HG03025 (cell line): ENCODE measurements around the gene ERVFRD-1.
"Not testable (repeated sequence)": the region's sequence is repeated elsewhere in the genome, so short reads cannot be mapped to it uniquely, and the experiment has no call there.

Experiments
- ATAC-seq: cut with Tn5 transposase; IDR thresholded peaks from one replicate; pipeline ENCODE4 v1.9.1; 2021; ENCODE audit warnings: mild to moderate bottlenecking, moderate library complexity; ENCODE audit not compliant: unreplicated experiment, low FRiP score

Gene ERVFRD-1

DNA sequence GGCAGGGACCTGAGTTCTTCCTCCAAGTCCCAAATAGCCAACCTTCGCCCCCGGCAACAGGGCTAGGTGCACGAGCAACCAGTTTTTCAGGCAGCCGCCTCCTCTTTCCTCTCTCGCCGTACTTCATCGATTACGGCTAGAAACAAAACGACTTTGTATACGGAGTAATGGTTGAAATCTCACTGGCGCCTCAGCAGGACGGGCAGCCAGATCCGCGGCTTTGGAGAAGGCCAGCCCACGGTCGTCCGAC is 18.2 kb downstream of the ERVFRD-1 start:
- peak; percentile 22 for ATAC-seq

DNA sequence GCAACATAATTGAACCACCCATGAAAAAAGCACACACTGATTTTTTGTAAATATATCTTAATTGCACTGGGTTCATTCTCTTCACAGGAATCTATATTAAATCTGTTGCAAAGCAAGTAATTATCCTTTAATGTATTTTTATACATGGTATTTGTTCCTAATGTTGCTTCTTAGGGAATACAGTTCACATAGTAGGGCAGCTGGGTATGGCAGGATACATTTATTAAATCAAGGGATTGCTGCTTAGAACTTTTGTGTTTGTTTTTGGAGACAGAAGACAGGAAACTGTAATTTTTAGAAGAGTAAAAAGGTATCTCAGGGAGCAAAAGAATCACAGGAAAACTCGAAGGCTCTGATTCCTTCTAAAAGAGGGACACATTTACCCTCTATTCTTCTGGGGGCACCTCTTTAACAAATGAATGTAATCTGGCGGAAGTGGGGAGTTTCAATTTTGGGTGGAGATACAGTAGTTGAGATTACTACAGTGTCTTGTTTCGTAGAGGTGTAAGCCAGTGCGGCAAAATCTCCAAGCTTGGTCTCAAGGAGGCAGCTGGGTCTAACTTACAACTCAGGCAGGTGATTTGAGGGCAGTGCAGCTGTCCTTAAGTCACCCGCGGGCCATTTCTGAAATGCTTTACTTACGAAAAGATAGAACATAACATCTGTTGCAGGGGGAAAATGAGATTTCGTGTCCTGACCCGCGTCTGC is 18.7 kb downstream of the ERVFRD-1 start:
- ATAC-seq: peak; percentile 34

DNA sequence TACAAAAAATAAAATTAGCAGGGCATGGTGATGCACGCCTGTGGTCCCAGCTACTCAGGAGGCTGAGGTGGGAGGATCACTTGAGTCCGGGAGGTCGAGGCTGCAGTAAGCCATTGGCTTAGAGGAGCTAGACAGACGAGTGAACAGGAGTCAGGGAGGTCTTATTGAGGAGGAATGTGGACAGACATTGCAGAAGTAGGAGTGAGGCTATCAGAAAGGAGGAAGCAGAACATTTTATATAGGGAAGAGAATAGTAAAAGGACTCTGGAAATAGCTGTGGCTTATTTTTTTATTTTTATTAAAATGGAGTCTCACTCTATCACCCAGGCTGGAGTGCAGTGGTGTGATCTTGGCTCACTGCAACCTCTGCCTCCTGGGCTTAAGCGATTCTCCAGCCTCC is 20.4 kb downstream of the ERVFRD-1 start:
- ATAC-seq: not testable (repeated sequence)

DNA sequence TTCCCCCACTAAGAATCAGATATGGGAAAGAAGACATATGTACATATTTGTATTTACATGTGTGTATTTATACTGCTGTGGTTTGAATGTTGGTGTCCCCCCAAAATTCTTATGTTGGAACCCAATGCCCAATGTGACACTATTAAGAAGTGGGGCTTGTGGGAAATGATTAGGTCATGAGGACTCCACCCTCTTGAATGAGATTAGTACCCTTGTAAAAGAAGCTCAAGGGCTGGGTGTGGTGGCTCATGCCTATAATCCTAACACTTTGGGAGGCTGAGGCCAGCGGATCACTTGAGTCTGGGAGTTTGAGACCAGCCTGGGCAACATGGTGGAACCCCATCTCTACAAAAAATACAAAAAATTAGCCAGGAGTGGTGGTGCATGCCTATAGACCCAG is 21.8 kb downstream of the ERVFRD-1 start:
- ATAC-seq: no peak

DNA sequence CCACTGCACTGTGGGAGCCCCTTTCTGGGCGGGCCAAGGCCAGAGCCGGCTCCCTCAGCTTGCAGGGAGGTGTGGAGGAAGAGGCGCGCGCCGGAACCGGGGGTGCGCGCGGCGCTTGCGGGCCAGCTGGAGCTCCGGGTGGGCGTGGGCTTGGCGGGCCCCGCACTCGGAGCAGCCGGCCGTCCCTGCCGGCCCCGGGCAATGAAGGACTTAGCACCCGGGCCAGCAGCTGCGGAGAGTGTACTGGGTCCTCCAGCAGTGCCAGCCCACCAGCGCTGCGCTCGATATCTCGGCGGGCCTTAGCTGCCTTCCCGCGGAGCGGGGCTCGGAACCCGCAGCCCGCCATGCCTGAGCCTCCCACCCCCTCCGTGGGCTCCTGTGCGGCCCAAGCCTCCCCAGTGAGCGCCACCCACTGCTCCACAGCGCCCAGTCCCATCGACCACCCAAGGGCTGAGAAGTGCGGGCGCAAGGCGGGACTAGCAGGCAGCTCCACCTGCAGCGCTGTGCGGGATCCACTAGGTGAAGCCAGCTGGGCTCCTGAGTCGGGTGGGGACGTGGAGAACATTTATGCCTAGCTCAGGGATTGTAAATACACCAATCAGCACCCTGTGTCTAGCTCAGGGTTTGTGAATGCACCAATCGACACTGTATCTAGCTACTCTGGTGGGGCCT is 24.2 kb downstream of the ERVFRD-1 start:
- ATAC-seq: not testable (repeated sequence)

DNA sequence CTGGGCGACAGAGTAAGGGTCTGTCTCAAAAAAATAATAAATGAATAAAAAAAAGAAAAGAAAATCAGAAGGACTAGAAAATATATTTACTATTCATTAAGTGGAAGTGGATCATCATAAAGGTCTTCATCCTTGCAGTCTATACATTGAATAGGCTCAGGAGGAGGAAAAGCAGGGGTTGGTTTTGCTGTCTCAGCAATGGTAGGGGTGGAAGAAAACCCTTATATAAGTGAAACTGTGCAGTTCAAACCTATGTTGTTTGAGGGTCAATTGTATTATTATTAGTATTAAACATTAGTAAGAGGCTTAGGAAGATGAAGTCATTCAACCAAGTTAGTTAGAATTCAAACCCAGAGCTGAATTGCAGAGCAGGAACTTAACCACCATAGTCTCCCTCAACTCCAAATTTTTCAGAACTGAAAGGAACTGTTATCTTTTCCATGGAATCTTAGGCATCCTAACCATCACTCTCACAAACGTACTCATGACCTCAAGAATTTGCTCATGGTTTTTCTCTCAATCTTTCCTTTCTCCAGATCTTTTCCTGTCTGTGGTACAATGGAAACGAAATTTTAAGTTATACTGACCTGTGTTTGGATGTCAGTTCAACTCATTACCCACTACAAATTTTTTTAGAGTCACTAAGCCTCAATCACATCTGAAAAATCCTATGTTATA is 25.6 kb downstream of the ERVFRD-1 start:
- no peak for ATAC-seq

DNA sequence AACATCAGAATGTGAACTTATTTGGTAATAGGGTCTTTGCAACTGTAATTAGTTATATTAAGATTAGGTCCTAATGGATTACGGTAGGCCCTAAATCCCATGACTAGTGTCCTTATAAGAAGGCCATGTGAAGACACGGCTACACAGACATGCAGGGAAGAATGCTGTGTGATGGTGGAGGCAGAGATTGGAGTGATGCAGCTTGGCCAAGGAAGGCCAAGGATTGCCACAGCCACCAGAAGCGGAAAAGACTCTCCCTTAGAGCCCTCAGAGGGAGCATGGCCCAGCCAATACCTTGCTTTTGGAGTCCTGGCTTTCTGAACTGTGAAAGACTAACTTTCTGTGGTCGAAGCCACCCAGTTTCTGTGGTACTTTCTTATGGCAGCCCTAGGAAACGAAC is 27.6 kb downstream of the ERVFRD-1 start:
- ATAC-seq: no peak

DNA sequence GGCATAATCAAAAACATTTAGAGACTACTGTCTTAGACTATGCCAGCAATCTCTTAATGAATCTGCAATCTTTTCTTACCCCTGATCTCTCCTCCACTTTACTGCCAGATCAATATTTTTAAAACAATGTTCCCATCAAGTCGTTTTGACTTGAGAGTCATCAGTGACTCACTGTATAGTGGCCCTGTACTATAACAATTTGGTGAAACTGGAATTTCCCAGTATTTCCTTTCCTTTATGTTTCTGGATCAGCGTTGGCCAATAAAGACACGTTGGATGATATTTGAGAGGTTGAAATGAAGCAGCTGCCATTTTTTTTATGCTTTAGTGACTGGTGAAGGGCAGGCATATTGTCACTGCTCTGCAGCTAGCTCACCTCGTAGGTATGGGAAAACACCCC is 28.0 kb downstream of the ERVFRD-1 start:
- no peak for ATAC-seq

DNA sequence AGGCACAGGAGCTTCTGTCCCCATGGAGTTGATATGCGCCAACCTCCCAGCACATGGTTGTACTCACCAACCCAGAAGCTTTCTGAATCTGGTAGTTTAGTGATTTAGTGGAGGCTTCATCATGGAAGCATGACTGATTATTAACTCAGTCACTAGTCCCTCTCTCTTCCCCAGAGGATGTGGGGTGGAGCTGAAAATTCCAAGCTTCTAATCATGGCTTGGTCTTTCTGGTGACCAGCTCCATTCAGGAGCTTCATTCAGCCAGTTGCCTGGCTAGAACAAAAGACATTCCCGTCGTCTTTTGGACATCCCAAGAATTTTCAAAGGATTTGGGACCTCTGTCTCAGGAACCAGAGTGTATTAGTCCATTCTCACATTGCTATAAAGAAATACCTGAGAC is 31.2 kb downstream of the ERVFRD-1 start:
- no peak for ATAC-seq

DNA sequence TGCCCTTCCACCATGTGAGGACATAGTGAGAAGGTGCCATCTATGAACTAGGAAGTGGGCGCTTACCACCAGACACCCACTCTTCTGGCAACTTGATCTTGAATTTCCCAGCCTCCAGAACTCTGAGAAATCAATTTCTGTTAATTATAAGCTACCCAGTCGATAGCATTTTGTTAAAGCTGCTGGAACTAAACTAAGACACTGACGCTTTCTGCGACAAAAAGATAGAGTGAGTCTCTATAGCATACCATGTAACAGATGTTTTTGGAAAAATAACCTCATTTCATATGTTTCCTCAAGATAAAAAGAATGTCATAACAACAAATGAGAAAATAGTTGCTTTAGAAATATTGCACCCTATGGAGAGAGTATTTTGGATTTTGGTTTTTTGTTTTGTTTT is 33.3 kb downstream of the ERVFRD-1 start:
- no peak for ATAC-seq

DNA sequence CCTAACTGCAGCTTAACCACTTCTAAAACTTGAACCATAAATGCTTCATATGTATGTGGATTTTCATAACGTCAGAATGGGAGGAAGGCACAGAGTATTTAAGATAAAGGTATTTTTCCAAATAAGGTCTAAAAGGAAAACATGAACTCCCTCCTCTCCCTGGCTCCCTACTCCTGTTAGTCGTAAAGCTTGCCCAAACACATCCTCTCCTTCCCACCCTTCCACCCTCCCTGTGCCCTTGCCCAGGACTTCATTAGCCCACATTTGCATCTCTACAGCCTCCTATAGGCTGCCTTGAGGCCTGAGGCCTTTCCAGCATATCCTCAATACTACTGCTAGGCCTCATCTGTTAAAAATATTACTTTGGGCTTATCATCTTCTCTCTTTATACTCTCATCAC is 35.0 kb downstream of the ERVFRD-1 start:
- no peak for ATAC-seq

DNA sequence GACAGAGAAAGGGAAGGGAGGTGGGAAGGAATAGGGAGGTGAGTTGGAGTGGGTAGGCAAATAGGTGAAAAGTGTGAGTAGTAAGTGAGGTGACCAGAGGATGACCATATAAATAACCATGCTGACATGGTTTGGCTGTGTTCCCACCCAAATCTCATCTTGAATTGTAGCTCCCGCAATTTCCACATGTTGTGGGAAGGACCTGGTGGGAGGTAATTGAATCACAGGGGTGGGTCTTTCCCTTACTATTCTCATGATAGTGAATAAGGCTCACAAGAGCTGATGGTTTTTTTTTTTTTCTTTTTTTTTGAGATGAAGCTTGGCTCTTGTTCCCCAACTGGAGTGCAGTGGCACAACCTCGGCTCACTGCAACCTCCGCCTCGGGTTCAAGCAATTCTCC is 39.4 kb downstream of the ERVFRD-1 start:
- no peak for ATAC-seq

DNA sequence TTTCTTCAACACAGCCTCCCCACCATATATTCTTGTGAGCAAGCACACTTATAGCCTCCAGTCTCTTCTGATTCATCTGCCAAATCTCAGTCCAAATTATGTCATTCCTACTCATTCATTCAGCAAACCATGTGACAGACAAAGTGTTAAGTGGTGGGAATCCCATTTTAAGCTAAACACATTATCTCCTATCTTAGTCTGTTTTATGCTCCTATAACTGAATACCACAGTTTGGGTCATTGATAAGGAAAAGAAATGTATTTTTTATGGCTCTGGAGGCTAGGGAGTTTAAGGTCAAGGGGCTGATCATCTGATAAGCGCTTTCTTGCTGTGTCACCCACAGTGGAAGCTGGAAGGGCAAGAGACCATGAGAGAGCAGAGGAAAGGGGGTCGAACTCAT is 41.8 kb downstream of the ERVFRD-1 start:
- ATAC-seq: no peak

DNA sequence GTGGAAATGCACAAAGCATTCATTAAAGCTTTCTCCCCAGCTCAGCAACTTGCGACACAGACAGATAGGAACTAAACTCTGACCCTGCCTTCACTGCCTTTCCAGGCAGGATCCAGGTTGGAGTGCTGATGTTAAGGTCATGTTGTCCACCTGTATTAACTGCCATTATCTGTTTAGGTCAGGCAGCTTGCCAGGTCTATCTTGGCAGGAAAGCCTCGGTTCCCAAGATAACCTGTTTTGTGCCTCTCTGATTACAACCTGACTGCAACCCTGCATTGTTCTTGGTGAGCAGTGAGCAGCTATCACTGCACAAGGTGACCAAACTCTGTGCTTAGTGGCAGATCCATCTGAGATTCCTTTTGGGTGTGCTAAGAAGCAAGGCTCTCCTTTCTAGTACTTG is 44.2 kb downstream of the ERVFRD-1 start:
- ATAC-seq: no peak

DNA sequence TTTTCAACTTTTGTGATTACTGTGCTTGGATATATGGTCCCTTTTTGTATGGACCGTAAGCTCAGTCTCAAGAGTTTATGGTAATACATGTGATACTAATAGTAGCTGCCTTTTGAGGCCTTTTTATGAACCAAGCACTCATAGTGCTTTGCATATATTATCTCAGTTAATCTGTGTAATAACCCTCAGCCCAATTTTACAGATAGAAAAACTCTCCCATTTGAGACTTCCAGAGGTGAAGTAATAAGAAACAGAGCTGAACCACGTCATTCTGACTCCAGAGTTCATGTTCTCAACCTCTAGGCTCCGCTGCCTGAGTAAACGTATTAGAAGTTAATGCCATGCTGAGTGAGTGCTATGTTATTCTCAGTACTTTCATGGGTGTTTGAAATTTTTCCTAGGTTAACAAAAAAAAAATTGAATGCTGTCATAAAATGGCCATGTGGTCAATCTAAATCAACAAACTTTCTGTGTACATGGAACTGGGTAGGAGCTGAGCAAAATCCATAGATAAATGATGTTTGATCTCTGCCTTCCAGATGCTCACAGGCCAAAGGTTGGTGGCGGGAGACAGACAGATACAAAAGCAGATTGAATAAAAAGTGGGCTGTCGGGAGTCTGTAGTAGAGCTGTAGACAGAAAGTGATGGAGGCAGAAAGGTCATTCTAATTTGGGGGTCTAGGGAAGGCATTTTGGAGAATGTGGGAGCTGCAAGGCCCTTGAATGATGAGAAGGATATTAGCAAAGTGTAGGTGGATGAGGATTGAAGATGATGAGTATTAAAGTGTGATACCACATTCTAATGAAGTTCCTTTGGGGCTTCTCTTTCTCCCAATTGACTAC is 44.8 kb downstream of the ERVFRD-1 start:
- no peak for ATAC-seq

DNA sequence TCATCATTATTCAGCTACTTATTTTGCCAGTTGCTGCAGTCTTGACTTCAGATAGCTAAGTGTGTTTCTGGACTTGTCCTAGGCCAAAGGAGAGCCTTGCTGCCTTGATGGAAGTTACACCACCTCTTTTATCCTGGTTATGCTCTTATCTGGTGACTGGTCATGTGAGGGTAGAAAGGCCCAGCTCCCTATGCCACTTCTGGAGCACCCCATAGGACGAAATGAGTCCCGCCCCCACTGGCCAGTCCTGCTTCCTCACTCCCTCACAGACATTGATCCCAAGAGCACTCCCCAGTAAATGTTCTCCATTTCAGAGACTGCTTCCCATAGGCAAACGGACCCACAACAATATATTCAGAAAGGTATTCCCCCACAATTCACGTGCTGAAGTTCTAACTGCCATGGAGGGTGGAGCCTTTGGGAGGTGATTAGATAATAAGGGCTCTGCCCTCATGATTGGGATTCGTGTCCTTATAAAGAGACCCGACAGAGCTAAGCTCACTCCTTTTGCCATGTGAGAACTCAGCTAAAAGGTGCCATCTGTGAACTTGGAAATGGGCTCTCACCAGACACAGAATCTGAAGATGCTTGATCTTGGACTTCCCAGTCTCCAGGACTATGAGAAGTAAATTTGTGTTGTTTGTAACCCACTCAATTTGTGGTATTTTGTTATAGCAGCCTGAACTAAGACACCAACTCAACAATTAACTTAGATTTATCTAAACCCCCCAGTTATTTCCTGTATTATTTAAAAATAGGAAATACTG is 45.9 kb downstream of the ERVFRD-1 start:
- no peak for ATAC-seq

DNA sequence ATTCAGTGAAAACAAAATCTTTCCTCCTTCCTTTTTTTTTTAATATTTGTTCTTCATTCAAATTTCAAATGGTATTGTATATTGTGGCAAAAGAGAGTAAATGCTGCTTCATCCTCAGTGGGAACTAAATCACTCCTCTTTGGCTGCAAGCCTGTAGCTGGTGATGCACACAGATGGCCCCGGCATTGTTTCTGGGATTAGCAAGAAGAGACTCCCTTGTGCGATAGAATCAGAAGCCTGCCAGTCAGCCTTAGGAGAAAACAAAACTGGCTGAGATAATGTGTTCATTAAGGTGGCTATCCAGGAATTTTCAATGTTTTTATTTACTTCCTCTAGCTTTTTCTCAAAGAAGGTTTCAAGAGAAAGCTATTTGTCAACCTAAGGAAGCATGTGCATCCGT is 46.7 kb downstream of the ERVFRD-1 start:
- no peak for ATAC-seq

DNA sequence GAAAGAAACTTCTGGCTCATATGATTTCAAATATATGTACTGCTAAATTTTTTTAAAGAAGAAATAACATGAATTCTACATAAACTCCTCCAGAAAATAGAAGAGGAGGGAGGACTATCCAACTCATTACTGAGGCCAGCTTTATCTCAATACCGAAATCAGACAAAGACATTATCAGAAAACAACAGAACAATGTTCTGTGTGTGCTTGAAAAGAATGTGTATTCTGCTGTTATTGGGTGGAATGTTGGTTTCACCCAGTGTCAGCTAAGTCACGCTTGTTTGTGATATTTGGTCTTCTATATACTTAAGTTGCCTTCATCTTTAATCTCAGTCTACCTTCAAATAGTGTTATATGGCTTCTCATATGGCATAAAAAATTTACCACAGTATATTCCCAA is 48.8 kb downstream of the ERVFRD-1 start:
- no peak for ATAC-seq

DNA sequence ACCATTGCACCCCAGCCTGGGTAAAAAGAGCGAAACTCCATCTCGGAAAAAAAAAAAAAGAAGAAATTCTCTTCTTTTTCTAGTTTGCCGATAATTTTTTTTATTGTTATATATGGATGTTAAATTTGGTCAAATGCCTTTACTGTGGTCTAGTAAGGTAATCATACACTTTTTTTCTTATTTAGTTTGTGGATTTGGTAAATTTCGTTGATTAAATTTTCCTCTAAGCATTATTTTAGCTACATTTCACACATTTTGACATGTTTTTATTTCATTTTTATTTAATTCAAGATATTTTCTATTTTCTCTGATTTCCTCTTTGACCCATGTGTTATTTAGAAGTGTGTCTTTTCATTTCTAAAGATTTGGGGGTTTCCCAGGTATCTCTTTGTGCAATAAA is 49.4 kb downstream of the ERVFRD-1 start:
- no peak for ATAC-seq

DNA sequence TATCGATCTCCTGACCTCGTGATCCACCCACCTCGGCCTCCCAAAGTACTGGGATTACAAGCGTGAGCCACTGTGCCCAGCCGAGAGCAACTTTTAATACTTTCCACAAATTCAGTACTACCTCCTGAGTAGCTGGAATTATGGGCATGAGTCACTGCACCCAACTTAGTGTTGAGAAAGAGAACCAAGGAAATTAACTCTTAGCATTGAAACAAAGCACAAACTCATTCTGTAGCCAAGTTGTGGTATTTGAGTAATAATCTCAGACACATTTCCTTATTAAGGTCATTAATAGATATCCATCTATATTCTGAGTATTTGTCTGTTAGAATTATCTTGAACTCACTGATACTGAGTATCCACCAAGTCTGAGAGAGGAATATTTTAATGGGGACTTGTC is 53.1 kb downstream of the ERVFRD-1 start:
- no peak for ATAC-seq

DNA sequence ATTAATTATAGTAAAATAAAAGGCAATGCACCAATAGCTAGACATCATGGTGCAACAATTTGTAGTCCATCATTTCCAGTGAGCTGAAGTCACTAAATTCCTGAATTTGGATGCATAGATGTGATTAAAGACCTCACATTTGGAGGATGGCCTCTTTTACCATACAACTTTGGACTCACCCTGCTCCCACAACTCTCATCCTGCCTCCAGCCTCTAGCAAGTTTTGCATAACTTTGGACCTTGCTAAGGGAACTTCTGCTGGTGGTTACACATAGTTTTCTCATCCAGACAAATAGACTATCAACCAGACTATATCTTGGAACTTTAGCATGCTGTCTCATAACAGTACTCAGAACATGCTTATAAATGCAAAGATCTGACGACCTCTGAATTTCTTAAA is 54.7 kb downstream of the ERVFRD-1 start:
- ATAC-seq: no peak
